Smooth muscle cell (in vitro differentiated cells): ENCODE measurements around the gene ELOVL2. TPM values are rescaled to one million over a fixed set of nuclear protein-coding genes. Genes with fewer than 3 reads are reported as not detected.

ENCODE experiments used
- DNase-seq: peaks from one replicate; lab custom pipeline; 2025; ENCODE audit not compliant: unreplicated experiment; lab: John Stamatoyannopoulos, UW
- H2AFZ ChIP-seq: fragments of 200-600 bp; sonication (generic); 2 replicates; pipeline ENCODE4 v1.6.0; 2016; ENCODE audit warnings: antibody characterized with exemption, low read depth, mild to moderate bottlenecking
- H3F3A ChIP-seq: fragments of 200-600 bp; sonication (generic); 2 replicates; pipeline ENCODE4 v1.6.0; 2017; ENCODE audit warnings: antibody characterized with exemption, low read depth
- H3K27ac ChIP-seq: fragments of 200-600 bp; sonication (generic); 2 replicates; pipeline ENCODE4 v1.5.1; 2016; ENCODE audit warnings: low read depth, mild to moderate bottlenecking
- H3K27me3 ChIP-seq: fragments of 200-600 bp; sonication (generic); 2 replicates; pipeline ENCODE4 v1.6.1; 2016; ENCODE audit warnings: low read depth, mild to moderate bottlenecking
- H3K36me3 ChIP-seq: fragments of 200-600 bp; sonication (generic); 2 replicates; pipeline ENCODE4 v1.5.1; 2016; ENCODE audit warnings: low read depth
- H3K4me1 ChIP-seq: fragments of 200-600 bp; sonication (generic); 2 replicates; pipeline ENCODE4 v1.5.1; 2016; ENCODE audit warnings: low read depth
- H3K4me2 ChIP-seq: fragments of 200-600 bp; sonication (generic); 2 replicates; pipeline ENCODE4 v1.6.0; 2016; ENCODE audit warnings: mild to moderate bottlenecking
- H3K4me3 ChIP-seq: fragments of 200-600 bp; sonication (generic); 2 replicates; pipeline ENCODE4 v1.5.1; 2016; ENCODE audit warnings: mild to moderate bottlenecking
- H3K79me2 ChIP-seq: fragments of 200-600 bp; sonication (generic); 2 replicates; pipeline ENCODE4 v1.6.0; 2016; ENCODE audit warnings: low read depth, mild to moderate bottlenecking
- H3K9ac ChIP-seq: fragments of 200-600 bp; sonication (generic); 2 replicates; pipeline ENCODE4 v1.6.0; 2016; ENCODE audit warnings: low read depth
- H3K9me3 ChIP-seq: fragments of 200-600 bp; sonication (generic); replicated peaks from 2 replicates; pipeline ENCODE4 v1.5.1; 2016; ENCODE audit warnings: low read depth
- H4K20me1 ChIP-seq: fragments of 200-600 bp; sonication (generic); 2 replicates; pipeline ENCODE4 v1.6.0; 2016; ENCODE audit warnings: low read depth
- CTCF ChIP-seq: fragments of 200-600 bp; sonication (generic); IDR thresholded peaks from 2 replicates; pipeline ENCODE4 v1.5.1; 2017; ENCODE audit warnings: borderline replicate concordance, mild to moderate bottlenecking, antibody characterized with exemption; ENCODE audit not compliant: insufficient read depth, poor library complexity, severe bottlenecking
- WGBS: methylation state at CpG from one replicate; pipeline ENCODE4 v1.1.7; 2016; ENCODE audit warnings: low lambda C conversion rate; 5-methylcytosine and 5-hydroxymethylcytosine counted together
- polyA plus RNA-seq: library from polyadenylated mRNA; unstranded; fragments of >200 nt; fragmentation: Nextera tagmentation; extraction: Ambion mirVana; gene quantifications from 2 replicates; pipeline ENCODE4 v1.2.1, GENCODE V29; 2016
- total RNA-seq: library from RNA; depleted of rRNA; stranded (reverse); fragments of >200 nt; gene quantifications from 2 replicates; pipeline ENCODE4 v1.2.3, GENCODE V29; 2014

Gene ELOVL2
- total and polyA plus RNA-seq, 2 experiments from 2014 or later = 15.9 to 28.9 TPM

GRCh38 chr6:11042750-11043377 is 1.2 kb downstream of the ELOVL2 start:
- Histone ChIP-seq H3K9me3 (no peaks in the 10 kb centered on the region), H3K79me2 (peaks cover 24% of the 10 kb centered on the region), H3K27me3 (no peaks in the 10 kb centered on the region), H3K9ac (no peak overlapping the region), H3K4me1 (peaks cover 16% of the 10 kb centered on the region), H3K4me3 (peak overlapping the region; percentile 81), H3K36me3 (no peaks in the 10 kb centered on the region), H3K4me2 (peak overlapping the region; percentile 93), H2AFZ (peak overlapping the region; percentile 66), H3F3A (peaks cover 4% of the 10 kb centered on the region), H4K20me1 (no peaks in the 10 kb centered on the region), H3K27ac (no peak overlapping the region)
- TF ChIP-seq CTCF = no peak
- no peak for DNase-seq
- 43% methylated on average over 10 of the region's 10 CpGs for WGBS

- Histone ChIP-seq H3K9me3 (no peaks in the 10 kb centered on the region), H3K27ac (no peak overlapping the region), H3K9ac (no peak overlapping the region), H3K4me2 (peak overlapping the region; percentile 93), H3F3A (peaks cover 4% of the 10 kb centered on the region), H4K20me1 (no peaks in the 10 kb centered on the region), H3K4me3 (peak overlapping the region; percentile 81), H3K36me3 (no peaks in the 10 kb centered on the region), H2AFZ (no peak overlapping the region), H3K79me2 (peaks cover 24% of the 10 kb centered on the region), H3K27me3 (no peaks in the 10 kb centered on the region), H3K4me1 (peaks cover 16% of the 10 kb centered on the region)
- no peak for DNase-seq
- WGBS = 69% methylated on average over 10 of the region's 10 CpGs
- TF ChIP-seq CTCF = no peak
Measured at GRCh38 chr6:11042025-11042749, 1.9 kb downstream of the ELOVL2 start.

- TF ChIP-seq CTCF = no peak
- Histone ChIP-seq H3K36me3 (no peaks in the 10 kb centered on the region), H3K9me3 (no peaks in the 10 kb centered on the region), H3K4me1 (peaks cover 31% of the 10 kb centered on the region), H3K9ac (no peak overlapping the region), H3K4me3 (no peak overlapping the region), H3K79me2 (peaks cover 24% of the 10 kb centered on the region), H3K27ac (peak overlapping the region; percentile 17), H3F3A (peaks cover 4% of the 10 kb centered on the region), H2AFZ (peak overlapping the region; percentile 7), H4K20me1 (no peaks in the 10 kb centered on the region), H3K4me2 (peak overlapping the region; percentile 57), H3K27me3 (no peaks in the 10 kb centered on the region)
- DNase-seq = no peak
- WGBS = 87% methylated on average over 3 of the region's 3 CpGs
Measured at GRCh38 chr6:11040134-11040533, 4.0 kb downstream of the ELOVL2 start.
